Left ventricle myocardium inferior (tissue), 1 donor: ENCODE measurements around the gene PRMT3. TPM values are rescaled to one million over a fixed set of nuclear protein-coding genes. Genes with fewer than 3 reads are reported as not detected.

Source experiments
- DNase-seq: peaks from one replicate; pipeline ENCODE4 v3.0.0-alpha.2; 2020
- H3K27ac ChIP-seq: fragments of 200-600 bp; replicated peaks from 2 replicates; pipeline ENCODE4 v1.8.0; 2021
- H3K27me3 ChIP-seq: fragments of 200-600 bp; 2 replicates; pipeline ENCODE4 v1.8.0; 2021; ENCODE audit warnings: low read depth
- H3K36me3 ChIP-seq: fragments of 200-600 bp; 2 replicates; pipeline ENCODE4 v1.8.0; 2021
- H3K4me1 ChIP-seq: fragments of 200-600 bp; 2 replicates; pipeline ENCODE4 v1.8.0; 2021
- H3K4me3 ChIP-seq: fragments of 200-600 bp; 2 replicates; pipeline ENCODE4 v1.8.0; 2021; ENCODE audit warnings: mild to moderate bottlenecking, moderate library complexity
- H3K9me3 ChIP-seq: fragments of 200-600 bp; replicated peaks from 2 replicates; pipeline ENCODE4 v1.8.0; 2021
- intact Hi-C: fragments of 100-400 bp; cut with micrococcal nuclease; formaldehyde crosslinking; loops from one replicate; pipeline ENCODE4 v1.11.0; 2022
- total RNA-seq: library from RNA; stranded (reverse); fragmentation: NEBNext Ultra II Directional; extraction: Animal tissue kit (Norgen Biotek cat#: 25700); gene quantifications from one replicate; pipeline ENCODE4 v1.2.1, GENCODE V29; 2021
- TF ChIP-seq, protein P1 (sequence below): fragments of 200-600 bp; IDR thresholded peaks from 2 replicates; pipeline ENCODE4 v1.8.0; 2021; ENCODE audit warnings: antibody characterized with exemption, mild to moderate bottlenecking, borderline replicate concordance
- donor health status: DM: no; HTN: yes; CAD: no; lungs with severe emphysema.

Gene PRMT3
- total RNA-seq, 1 donor from 2014 or later: 11.4 TPM

DNA sequence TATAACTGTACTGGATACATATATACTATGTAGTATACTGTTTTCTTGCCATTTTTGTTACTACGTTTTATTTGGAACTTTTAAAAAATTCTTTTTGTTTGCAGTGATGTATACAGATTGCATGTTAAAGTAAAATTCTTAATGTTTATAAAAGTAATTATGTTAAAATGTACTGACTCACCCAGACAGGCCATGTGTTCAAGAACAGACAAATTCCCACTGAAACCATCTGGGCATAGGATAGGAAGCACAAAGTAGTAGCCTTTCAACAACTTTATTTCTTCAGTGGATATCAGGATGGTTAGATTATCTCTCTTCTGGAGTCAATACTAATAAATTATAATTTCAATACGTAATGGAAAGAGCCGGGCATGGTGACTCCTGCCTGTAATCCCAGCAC, 19.8 kb downstream of the PRMT3 start:
- DNase-seq: no peak
- Histone ChIP-seq H3K9me3 (no peaks in the 10 kb centered on the region), H3K36me3 (peaks cover 63% of the 10 kb centered on the region), H3K4me1 (no peaks in the 10 kb centered on the region), H3K4me3 (no peak overlapping the region), H3K27ac (no peak overlapping the region), H3K27me3 (no peaks in the 10 kb centered on the region)
- intact Hi-C loops: no loop called here
- TF ChIP-seq, protein P1, sequence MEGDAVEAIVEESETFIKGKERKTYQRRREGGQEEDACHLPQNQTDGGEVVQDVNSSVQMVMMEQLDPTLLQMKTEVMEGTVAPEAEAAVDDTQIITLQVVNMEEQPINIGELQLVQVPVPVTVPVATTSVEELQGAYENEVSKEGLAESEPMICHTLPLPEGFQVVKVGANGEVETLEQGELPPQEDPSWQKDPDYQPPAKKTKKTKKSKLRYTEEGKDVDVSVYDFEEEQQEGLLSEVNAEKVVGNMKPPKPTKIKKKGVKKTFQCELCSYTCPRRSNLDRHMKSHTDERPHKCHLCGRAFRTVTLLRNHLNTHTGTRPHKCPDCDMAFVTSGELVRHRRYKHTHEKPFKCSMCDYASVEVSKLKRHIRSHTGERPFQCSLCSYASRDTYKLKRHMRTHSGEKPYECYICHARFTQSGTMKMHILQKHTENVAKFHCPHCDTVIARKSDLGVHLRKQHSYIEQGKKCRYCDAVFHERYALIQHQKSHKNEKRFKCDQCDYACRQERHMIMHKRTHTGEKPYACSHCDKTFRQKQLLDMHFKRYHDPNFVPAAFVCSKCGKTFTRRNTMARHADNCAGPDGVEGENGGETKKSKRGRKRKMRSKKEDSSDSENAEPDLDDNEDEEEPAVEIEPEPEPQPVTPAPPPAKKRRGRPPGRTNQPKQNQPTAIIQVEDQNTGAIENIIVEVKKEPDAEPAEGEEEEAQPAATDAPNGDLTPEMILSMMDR: no peak

- no peak overlapping the region for H3K27ac ChIP-seq
- no peak overlapping the region for H3K4me3 ChIP-seq
- H3K4me1 ChIP-seq: no peaks in the 10 kb centered on the region
- intact Hi-C loops: no loop called here
- H3K27me3 ChIP-seq: no peaks in the 10 kb centered on the region
- peaks cover 51% of the 10 kb centered on the region for H3K36me3 ChIP-seq
- no peak for DNase-seq
- TF ChIP-seq, protein P1: no peak
- H3K9me3 ChIP-seq: no peaks in the 10 kb centered on the region
Measured at GRCh38 chr11:20415432-20415831, 27.9 kb downstream of the PRMT3 start.

GRCh38 chr11:20417771-20418170, 30.3 kb downstream of the PRMT3 start:
- no peak overlapping the region for H3K4me3 ChIP-seq
- H3K4me1 ChIP-seq: no peaks in the 10 kb centered on the region
- DNase-seq: no peak
- TF ChIP-seq, protein P1: no peak
- H3K27ac ChIP-seq: no peak overlapping the region
- no peaks in the 10 kb centered on the region for H3K27me3 ChIP-seq
- no peaks in the 10 kb centered on the region for H3K9me3 ChIP-seq
- H3K36me3 ChIP-seq: peaks cover 67% of the 10 kb centered on the region
- intact Hi-C loops: no loop called here

GRCh38 chr11:20421946-20422345, 34.4 kb downstream of the PRMT3 start:
- H3K4me3 ChIP-seq: no peak overlapping the region
- no peak for DNase-seq
- TF ChIP-seq, protein P1: no peak
- peaks cover 56% of the 10 kb centered on the region for H3K36me3 ChIP-seq
- H3K27ac ChIP-seq: no peak overlapping the region
- intact Hi-C loops: no loop called here
- no peaks in the 10 kb centered on the region for H3K27me3 ChIP-seq
- H3K4me1 ChIP-seq: no peaks in the 10 kb centered on the region
- H3K9me3 ChIP-seq: no peaks in the 10 kb centered on the region

DNA sequence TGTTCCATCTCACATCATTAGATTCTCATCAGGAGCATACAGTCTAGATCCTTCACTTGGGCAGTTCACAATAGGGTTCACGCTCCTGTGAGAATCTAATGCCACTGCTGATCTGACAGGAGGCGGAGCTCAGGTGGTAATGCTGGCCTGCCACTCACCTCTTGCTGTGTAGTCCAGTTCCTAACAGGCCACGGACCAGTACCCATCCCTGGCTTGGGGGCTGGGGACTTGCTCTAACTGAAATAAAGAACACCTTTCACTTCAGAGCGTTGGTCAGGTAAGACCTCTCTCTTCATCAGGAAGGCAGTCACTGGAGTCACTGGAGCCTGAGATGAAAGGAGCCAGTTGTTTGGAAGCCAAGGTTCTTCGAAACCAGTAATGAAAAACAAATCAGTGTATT, 41.7 kb downstream of the PRMT3 start:
- intact Hi-C loops: no loop called here
- TF ChIP-seq, protein P1: no peak
- no peaks in the 10 kb centered on the region for H3K4me1 ChIP-seq
- no peak overlapping the region for H3K4me3 ChIP-seq
- DNase-seq: no peak
- H3K36me3 ChIP-seq: peaks cover 33% of the 10 kb centered on the region
- no peak overlapping the region for H3K27ac ChIP-seq
- no peaks in the 10 kb centered on the region for H3K9me3 ChIP-seq
- no peaks in the 10 kb centered on the region for H3K27me3 ChIP-seq

DNA sequence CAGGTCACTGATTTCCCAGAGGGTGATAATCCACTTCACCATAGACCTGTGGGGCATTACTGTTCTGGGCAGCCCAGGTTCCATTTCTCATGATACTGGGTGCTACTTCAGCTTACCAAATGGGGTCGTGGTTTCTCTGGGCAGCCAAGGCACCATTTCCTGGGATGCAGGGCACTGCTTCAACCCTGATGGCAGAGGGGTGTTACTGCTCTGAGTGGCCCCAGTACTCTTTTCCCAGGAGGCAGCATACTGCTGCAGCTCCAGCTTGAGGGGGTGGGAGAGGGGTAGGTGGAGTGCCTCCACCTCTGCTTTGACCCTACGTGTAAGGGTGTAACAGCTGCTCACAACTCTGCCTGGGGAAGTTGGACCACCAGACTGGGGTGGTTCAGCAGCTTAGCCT, 51.1 kb downstream of the PRMT3 start:
- no peaks in the 10 kb centered on the region for H3K27me3 ChIP-seq
- no peak overlapping the region for H3K4me3 ChIP-seq
- H3K4me1 ChIP-seq: no peaks in the 10 kb centered on the region
- TF ChIP-seq, protein P1: no peak
- peaks cover 11% of the 10 kb centered on the region for H3K36me3 ChIP-seq
- no peaks in the 10 kb centered on the region for H3K9me3 ChIP-seq
- DNase-seq: no peak
- H3K27ac ChIP-seq: no peak overlapping the region
- intact Hi-C loops: no loop called here
